ENCODE data around the gene PTPRN2.
"Not testable (repeated sequence)": the region's sequence is repeated elsewhere in the genome, so short reads cannot be mapped to it uniquely, and the experiment has no call there.

PTPRN2 gene

GRCh38 chr7:158443688-158444483 lies 143.7 kb downstream of the PTPRN2 start:
- no peak for DNase-seq (ENCODE audit: low read depth in 2 of 2)

DNA sequence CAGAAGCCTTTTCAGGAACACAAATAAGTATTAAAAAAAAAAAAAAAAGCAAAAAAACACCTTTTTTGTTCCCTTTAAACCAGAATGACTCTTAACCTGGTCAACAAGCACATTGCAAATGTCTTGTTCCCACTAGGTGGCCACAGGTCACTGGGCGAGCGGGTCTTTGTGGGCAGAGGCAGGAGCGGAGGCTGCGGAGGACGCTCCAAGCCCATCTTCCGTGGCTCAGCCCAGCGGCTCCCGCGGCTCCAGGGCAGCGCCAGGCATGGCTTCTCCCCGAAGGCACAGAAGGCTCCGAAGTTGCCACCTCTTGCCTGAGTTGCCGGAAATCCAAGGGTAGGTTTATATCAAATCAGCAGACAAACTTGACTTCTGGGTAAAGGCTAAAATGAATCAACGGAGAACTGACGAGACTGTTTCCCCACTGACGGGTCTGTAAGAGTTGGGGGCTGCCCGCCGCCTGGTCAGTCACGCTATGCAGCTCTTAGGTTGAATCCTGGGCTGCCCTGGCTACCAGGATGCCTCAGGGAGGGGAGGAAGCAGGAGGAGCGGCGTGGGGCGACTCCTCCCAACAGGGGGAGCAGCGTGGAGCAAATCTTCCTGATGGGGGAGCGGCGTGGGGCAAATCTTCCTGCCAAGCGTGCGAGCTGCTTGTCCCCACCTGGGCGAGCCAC lies 144.5 kb downstream of the PTPRN2 start:
- DNase-seq (ENCODE audit: low read depth in 2 of 2) = no peak

DNA sequence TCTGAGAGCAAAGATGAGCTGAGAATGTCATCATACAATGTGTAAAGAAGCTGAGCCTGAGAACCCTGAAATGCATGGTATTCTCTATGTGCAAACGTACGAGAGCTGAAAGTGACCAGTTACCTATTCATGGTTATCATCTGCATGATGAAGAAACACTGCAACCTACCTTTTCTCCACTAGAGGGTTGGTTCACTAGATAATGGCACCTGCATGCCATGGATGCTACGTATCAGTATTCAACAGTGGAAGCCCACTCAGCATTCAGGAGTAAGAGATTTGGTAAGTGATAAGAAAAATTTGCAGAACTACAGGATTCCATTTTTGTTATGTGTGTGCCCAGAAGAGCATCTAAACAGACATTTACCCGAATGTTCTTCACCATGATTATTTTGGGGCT lies 145.4 kb downstream of the PTPRN2 start:
- no peak for DNase-seq (ENCODE audit: low read depth in 2 of 2)

DNA sequence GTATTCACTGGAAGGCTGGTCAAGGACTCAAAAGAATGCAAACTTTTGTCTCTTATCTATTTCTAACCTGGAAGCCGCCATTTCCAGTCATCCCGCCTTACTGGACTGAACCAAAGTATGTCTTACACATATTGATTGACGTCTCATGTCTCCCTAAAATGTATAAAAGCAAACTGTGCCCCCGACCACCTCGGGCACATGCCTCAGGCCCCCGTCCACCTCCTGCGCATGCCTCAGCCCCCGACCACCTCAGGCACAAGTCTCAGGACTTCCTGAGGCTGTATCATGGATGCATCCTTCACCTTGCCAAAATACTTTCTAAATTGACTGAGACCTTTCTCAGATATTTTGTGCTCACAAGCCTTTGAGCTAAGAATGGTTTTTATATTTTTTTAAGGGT lies 148.6 kb downstream of the PTPRN2 start:
- no peak for DNase-seq (ENCODE audit: low read depth in 2 of 2)

- no peak for DNase-seq (ENCODE audit: low read depth in 2 of 2)
Observed at GRCh38 chr7:158432369-158433341, 155.0 kb downstream of the PTPRN2 start.

GRCh38 chr7:158431941-158432347 lies 155.7 kb downstream of the PTPRN2 start:
- no peak for DNase-seq (ENCODE audit: low read depth in 2 of 2)

- no peak for DNase-seq (ENCODE audit: low read depth in 2 of 2)
Observed at GRCh38 chr7:158431055-158431940, 156.3 kb downstream of the PTPRN2 start.

DNA sequence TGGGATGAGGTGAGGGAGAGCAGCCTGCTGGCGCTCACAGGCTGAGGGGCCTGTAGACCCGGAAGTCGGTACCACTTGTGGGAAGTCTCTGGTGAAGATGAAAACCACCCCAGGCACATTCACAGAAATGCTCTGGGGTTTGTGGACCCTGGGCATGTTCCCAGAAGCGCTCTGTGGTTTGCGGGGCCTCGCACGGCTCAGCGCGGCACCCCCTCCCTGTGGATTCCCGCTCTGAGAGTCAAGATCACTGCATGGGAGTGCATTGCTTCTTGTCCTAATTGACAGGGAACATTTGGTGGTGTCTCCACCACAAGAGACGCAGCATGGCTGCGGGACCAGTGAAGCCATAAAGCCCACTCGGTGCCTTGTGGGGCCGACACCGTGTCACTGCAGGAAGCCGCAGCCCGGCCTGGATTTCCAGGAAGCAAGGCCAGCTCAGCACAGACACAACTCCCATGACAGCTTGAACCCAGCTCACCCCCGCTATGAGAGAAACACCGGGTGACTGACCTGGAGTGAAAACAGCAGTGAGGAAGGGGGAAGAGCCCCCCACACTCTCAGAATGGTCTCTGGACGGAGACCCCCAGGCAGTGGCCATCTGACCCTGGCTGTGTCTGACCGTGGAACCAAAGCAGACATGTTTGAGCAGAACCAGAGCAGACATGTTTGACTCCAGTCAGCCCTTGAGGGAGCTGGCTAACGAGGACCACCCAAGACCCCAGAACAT lies 157.2 kb downstream of the PTPRN2 start:
- DNase-seq (ENCODE audit: low read depth in 2 of 2) = no peak

GRCh38 chr7:158428837-158429753 lies 158.5 kb downstream of the PTPRN2 start:
- DNase-seq (ENCODE audit: low read depth in 2 of 2) = no peak

DNA sequence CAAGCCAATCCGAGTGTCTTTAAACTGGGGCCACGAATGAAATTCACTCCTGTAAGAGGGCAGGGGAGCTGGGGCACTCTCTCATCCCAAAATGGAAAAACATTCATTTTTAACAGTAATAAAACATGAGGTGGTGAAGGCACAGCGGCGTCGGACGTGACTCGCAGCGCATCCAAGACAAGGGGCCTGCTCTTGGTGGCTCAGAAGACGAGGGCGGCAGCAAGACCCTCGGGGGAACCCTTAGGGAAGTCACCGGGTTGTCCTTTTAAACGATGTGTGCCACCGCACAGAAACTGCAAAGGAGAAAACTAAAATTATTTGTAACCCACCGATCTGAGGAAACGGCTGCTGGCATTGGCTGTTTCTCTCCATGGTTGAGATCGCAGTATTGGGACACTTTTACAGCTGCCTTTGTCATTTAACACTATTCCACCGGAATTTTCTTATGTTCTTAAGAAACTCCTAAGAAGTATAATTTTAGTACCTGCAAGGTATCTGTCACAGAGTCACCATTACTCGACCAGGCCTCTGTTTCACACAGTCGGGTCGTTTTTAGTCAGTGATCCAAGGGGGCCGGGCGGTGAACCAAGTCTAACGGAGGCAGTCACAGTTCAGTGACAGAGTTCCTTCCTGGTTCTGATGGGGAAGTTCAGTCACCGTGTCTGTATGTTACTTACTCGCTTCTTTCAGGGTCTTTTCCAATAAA lies 159.3 kb downstream of the PTPRN2 start:
- DNase-seq (ENCODE audit: low read depth in 2 of 2) = no peak

DNA sequence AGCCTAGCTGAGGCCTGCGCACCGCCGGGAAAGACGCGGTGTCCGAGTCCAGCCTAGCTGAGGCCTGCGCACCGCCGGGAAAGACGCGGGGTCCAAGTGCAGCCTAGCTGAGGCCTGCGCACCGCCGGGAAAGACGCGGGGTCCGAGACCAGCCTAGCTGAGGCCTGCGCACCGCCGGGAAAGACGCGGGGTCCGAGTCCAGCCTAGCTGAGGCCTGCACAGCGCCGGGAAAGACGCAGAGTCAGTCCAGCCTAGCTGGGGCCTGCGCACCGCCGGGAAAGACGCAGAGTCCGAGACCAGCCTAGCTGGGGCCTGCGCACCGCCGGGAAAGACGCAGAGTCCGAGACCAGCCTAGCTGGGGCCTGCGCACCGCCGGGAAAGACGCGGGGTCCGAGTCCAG lies 161.9 kb downstream of the PTPRN2 start:
- DNase-seq (ENCODE audit: low read depth in 2 of 2) = not testable (repeated sequence)

- no peak for DNase-seq (ENCODE audit: low read depth in 2 of 2)
Observed at GRCh38 chr7:158424531-158424930, 163.1 kb downstream of the PTPRN2 start.

DNA sequence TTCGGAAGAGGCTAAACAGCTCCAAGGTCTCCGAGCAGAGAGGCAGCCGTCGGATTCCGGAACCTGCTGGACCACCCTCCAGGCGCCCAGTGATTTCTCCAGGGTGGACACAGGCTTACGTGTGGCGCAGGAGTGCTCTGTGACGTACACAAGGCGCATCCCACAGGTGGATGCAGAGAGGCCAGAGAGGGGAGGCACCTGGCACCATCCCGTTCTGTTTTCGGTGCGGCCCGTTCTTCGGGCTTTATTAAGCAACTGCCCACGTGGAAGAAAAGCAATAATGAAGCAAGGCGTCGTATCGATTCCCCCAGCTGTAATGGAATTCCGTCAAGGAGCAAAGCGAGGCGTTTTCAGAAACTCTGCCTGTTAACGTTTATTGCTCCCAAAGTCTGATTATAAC lies 163.6 kb downstream of the PTPRN2 start:
- no peak for DNase-seq (ENCODE audit: low read depth in 2 of 2)

DNA sequence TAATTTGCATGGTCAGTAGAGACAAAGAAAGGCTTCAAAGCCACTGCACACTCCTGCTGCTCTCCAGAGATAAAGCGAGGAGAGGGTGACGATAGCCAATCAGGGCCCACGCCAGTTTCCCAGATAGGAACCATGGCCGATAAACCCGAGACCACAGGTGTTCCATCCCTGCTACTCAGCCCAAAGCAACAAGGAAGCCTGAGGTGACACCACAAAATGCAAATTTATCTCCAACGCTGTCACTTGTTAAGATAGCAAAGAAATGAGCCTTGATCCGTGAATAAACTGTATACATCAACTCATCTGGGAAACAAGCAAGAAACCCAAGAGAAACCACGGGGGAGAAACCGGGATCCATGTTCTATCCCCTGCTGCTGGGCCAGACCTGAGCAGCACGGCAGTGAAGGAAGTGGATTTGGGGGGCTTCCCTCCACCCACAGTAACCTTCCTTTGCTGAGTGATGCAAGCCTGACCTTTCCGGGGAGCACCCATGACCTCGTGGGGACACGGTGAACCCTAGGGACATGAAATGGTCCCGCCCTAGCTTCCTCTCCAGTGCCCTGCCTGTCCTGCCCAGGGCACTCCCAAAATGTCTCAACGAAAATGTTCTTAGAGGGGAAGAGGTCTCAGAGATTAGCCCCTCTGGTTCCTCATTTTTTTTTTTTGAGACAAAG lies 164.6 kb downstream of the PTPRN2 start:
- DNase-seq (ENCODE audit: low read depth in 2 of 2) = no peak

DNA sequence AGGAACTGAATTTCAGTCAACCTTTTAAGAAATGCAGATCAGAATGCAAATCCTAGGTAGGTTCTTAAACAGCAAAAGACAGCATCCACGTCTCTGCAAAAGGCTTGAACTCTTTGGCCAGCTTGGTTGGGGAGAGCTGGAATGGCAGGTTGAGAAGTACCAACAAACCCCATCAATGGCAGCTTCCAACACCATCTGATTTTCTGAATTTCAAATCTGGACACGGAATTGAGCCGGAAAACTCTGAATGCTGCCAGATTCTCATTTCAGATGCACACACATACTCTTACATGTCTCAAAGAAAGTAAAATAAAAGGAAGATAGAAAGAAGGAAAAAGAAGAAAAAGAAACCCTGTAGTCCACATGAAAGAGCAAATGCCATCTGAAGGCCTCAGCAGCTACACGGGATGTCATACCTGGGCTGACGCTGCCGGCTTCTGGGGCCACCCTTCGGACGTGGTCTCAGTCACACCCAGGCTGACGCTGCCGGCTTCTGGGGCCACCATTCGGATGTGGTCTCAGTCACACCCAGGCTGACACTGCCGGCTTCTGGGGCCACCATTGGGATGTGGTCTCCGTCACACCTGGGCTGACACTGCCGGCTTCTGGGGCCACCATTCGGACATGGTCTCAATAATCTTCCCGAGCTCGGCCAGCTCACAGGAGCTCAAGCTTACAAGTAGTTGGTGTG lies 165.3 kb downstream of the PTPRN2 start:
- DNase-seq (ENCODE audit: low read depth in 2 of 2) = no peak

GRCh38 chr7:158421361-158421760 lies 166.3 kb downstream of the PTPRN2 start:
- no peak for DNase-seq (ENCODE audit: low read depth in 2 of 2)

- no peak for DNase-seq (ENCODE audit: low read depth in 2 of 2)
Observed at GRCh38 chr7:158420591-158421340, 166.9 kb downstream of the PTPRN2 start.

All from stimulated activated CD8-positive, alpha-beta memory T cell treated with anti-CD3 and anti-CD28 coated beads, Interleukin-7, amount 100 ng/mL, for 1 hour (primary cell).